GM12878 (cell line): ENCODE data around the gene CNTNAP2. TPM values are rescaled to one million over a fixed set of nuclear protein-coding genes. Genes with fewer than 3 reads are reported as not detected.

Experiments
- ATAC-seq: fragments of 200-7000 bp; cut with Tn5 transposase; 3 replicates; pipeline ENCODE4 v1.9.1; 2020; ENCODE audit warnings: mild to moderate bottlenecking, moderate library complexity
- BruUV-seq: library from RNA; stranded (reverse); fragments of 400-500 nt; replicated peaks from 2 replicates; lab custom pipeline; 2021; lab: Mats Ljungman, UMichigan
- CTCF ChIA-PET: fragments of 300-600 bp; sonication (Branson Sonifier 250); formaldehyde crosslinking; extraction: SDS; loops from one replicate; lab custom pipeline; 2021; ENCODE audit warnings: inconsistent platforms; lab: Yijun Ruan, JAX
- POLR2A ChIA-PET: fragments of 350-600 bp; formaldehyde crosslinking; extraction: SDS; loops from one replicate; lab custom pipeline; 2021; ENCODE audit warnings: inconsistent platforms; lab: Charles Lee
- RAD21 ChIA-PET: fragments of 300-600 bp; sonication (Branson Sonifier 250); formaldehyde crosslinking; loops from one replicate; lab custom pipeline; 2023; ENCODE audit warnings: antibody characterized with exemption; ENCODE audit not compliant: unreplicated experiment; lab: Charles Lee
- SMC1A ChIA-PET: fragments of 300-600 bp; sonication (Branson Sonifier 250); formaldehyde crosslinking; loops from one replicate; lab custom pipeline; 2023; ENCODE audit not compliant: unreplicated experiment, uncharacterized antibody; lab: Charles Lee
- DNase-seq: peaks from one replicate; pipeline ENCODE4 v3.0.0-alpha.2; 2011; ENCODE audit warnings: low read depth, low spot score
- FAIRE-seq: peaks from 3 replicates; lab custom pipeline; 2011; peaks lifted over from hg19 to GRCh38; lab: Jason Lieb, UNC
- H2AFZ ChIP-seq: 2 replicates; pipeline ENCODE4 v1.6.0; 2011; ENCODE audit warnings: low read depth, low read length, control low read depth; ENCODE audit not compliant: control insufficient read depth
- H3K27ac ChIP-seq: 2 replicates; pipeline ENCODE4 v1.5.1; 2011; ENCODE audit warnings: control low read depth; ENCODE audit not compliant: control insufficient read depth, insufficient read depth
- H3K27me3 ChIP-seq, 2 experiments: replicated peaks in 1 of 2; 2 replicates each; pipeline versions ENCODE4 v1.6.0 to v1.6.1; 2011; ENCODE audit warnings: low read length in 1 of 2; ENCODE audit not compliant: control insufficient read depth in 2 of 2, insufficient read depth in 2 of 2
- H3K36me3 ChIP-seq, 2 experiments: 2 replicates each; pipeline ENCODE4 v1.5.1; 2011; ENCODE audit warnings: low read length in 1 of 2; ENCODE audit not compliant: control insufficient read depth in 2 of 2, insufficient read depth in 2 of 2
- H3K4me1 ChIP-seq: 2 replicates; pipeline ENCODE4 v1.6.1; 2011; ENCODE audit warnings: mild to moderate bottlenecking, low read length, moderate library complexity, mixed read lengths; ENCODE audit not compliant: control insufficient read depth, insufficient read depth
- H3K4me2 ChIP-seq: 2 replicates; pipeline ENCODE4 v1.6.0; 2011; ENCODE audit warnings: control low read depth; ENCODE audit not compliant: control insufficient read depth, insufficient read depth
- H3K4me3 ChIP-seq: fragments of 200-600 bp; sonication (generic); 2 replicates; pipeline ENCODE4 v1.5.1; 2016
- H3K79me2 ChIP-seq: 2 replicates; pipeline ENCODE4 v1.6.0; 2011; ENCODE audit warnings: low read length; ENCODE audit not compliant: control insufficient read depth, insufficient read depth
- H3K9ac ChIP-seq: 2 replicates; pipeline ENCODE4 v1.8.0; 2011; ENCODE audit warnings: low read length, control low read depth, mixed read lengths; ENCODE audit not compliant: control insufficient read depth, insufficient read depth
- H3K9me3 ChIP-seq: replicated peaks from 3 replicates; pipeline ENCODE4 v1.5.1; 2011; ENCODE audit warnings: mild to moderate bottlenecking, low read length; ENCODE audit not compliant: control insufficient read depth, insufficient read depth
- H4K20me1 ChIP-seq: 2 replicates; pipeline ENCODE4 v1.6.0; 2011; ENCODE audit not compliant: control insufficient read depth, insufficient read depth
- CBFB ChIP-seq: IDR thresholded peaks from 2 replicates; pipeline ENCODE4 v1.6.1; 2016; ENCODE audit warnings: antibody characterized with exemption, low read depth
- EED ChIP-seq: sonication (generic); IDR thresholded peaks from 2 replicates; pipeline ENCODE4 v1.6.1; 2016; ENCODE audit warnings: antibody characterized with exemption, low read depth
- HDAC6 ChIP-seq: fragments of 200-600 bp; sonication (generic); IDR thresholded peaks from one replicate; pipeline ENCODE4 v1.8.0; 2017; ENCODE audit warnings: antibody characterized with exemption; ENCODE audit not compliant: unreplicated experiment
- HDGF ChIP-seq: fragments of 450-650 bp; IDR thresholded peaks from 2 replicates; pipeline ENCODE4 v1.6.1; 2016; ENCODE audit warnings: antibody characterized with exemption
- JUNB ChIP-seq: IDR thresholded peaks from 2 replicates; pipeline ENCODE4 v1.6.1; 2016; ENCODE audit warnings: antibody characterized with exemption, mild to moderate bottlenecking
- NRF1 ChIP-seq: conservative IDR thresholded peaks from 2 replicates; pipeline ENCODE4 v1.6.1; 2011; ENCODE audit warnings: mild to moderate bottlenecking, low read depth, low read length, improper control_type of control experiment
- PML ChIP-seq: IDR thresholded peaks from 2 replicates; pipeline ENCODE4 v1.6.1; 2012; ENCODE audit warnings: low read length, inconsistent platforms
- POLR2AphosphoS5 ChIP-seq: IDR thresholded peaks from 2 replicates; pipeline ENCODE4 v1.6.1; 2011; ENCODE audit warnings: mild to moderate bottlenecking, low read length, inconsistent platforms
- RAD51 ChIP-seq: fragments of 450-650 bp; IDR thresholded peaks from 2 replicates; pipeline ENCODE4 v1.6.1; 2016; ENCODE audit warnings: moderate library complexity, mild to moderate bottlenecking, inconsistent platforms
- SREBF2 ChIP-seq: IDR thresholded peaks from 2 replicates; pipeline ENCODE4 v1.6.1; 2012; ENCODE audit warnings: mild to moderate bottlenecking, low read length
- SRF ChIP-seq, 2 experiments: IDR thresholded peaks; 2 replicates each; pipeline ENCODE4 v1.6.1; 2011; ENCODE audit warnings: low read depth in 2 of 2, low read length in 2 of 2, mild to moderate bottlenecking in 1 of 2, moderate library complexity in 1 of 2
- SUZ12 ChIP-seq: fragments of 200-600 bp; sonication (generic); IDR thresholded peaks from one replicate; pipeline ENCODE4 v1.6.1; 2018; ENCODE audit warnings: antibody characterized with exemption, mild to moderate bottlenecking; ENCODE audit not compliant: unreplicated experiment
- ZSCAN29 ChIP-seq: fragments of 450-650 bp; IDR thresholded peaks from 2 replicates; pipeline ENCODE4 v1.6.1; 2017; ENCODE audit warnings: mild to moderate bottlenecking, moderate library complexity
- WGBS: methylation state at CpG from one replicate; pipeline ENCODE4 v1.1.6; 2016; ENCODE audit warnings: low lambda C conversion rate; ENCODE audit not compliant: insufficient replicate concordance, insufficient coverage; ENCODE audit errors: missing lambda C conversion rate; 5-methylcytosine and 5-hydroxymethylcytosine counted together
- in situ Hi-C: fragments of 300-500 bp; cut with MboI; formaldehyde crosslinking; loops from 9 replicates; pipeline ENCODE4 v1.14.3; 2018; ENCODE audit warnings: mixed read lengths
- intact Hi-C: fragments of 100-400 bp; cut with micrococcal nuclease; formaldehyde crosslinking; loops from one replicate; pipeline ENCODE4 v1.14.2; 2022; ENCODE audit not compliant: unreplicated experiment
- polyA plus RNA-seq, 11 experiments: library from polyadenylated mRNA; depleted of rRNA in 4 of 11; unstranded in 6 of 11; stranded (reverse) in 5 of 11; fragments of >200 nt; fragmentation: Nextera tagmentation in 4 of 11; fragmentation: Illumina TruSeq in 1 of 11; extraction: Ambion mirVana in 4 of 11; extraction: Trizol in 1 of 11; gene quantifications; 1 replicate in 1 of 11; 2 replicates in 10 of 11; pipeline versions ENCODE4 v1.2.1 to v1.2.3, GENCODE V29; 2011 to 2016; ENCODE audit warnings: inconsistent platforms in 2 of 11, missing spikeins in 2 of 11, low read depth in 1 of 11
- total RNA-seq, 4 experiments: library from RNA; depleted of rRNA in 3 of 4; stranded (reverse); fragments of >200 nt in 3 of 4; fragmentation: Illumina TruSeq in 1 of 4; extraction: Trizol in 1 of 4; gene quantifications; 2 replicates each; pipeline versions ENCODE4 v1.2.1 to v1.2.3, GENCODE V29; 2013 to 2021
- TF ChIP-seq, protein P1 (sequence below): fragments of 450-650 bp; formaldehyde crosslinking; IDR thresholded peaks from 2 replicates; pipeline ENCODE4 v1.5.0; 2022; ENCODE audit warnings: mild to moderate bottlenecking, missing genetic modification characterization
- TF ChIP-seq, protein P2 (sequence below): fragments of 150-350 bp; IDR thresholded peaks from 2 replicates; pipeline ENCODE4 v1.6.1; 2016; ENCODE audit warnings: low read depth, low read length
- TF ChIP-seq, protein P3 (sequence below): fragments of 450-650 bp; IDR thresholded peaks from 2 replicates; pipeline ENCODE4 v1.6.1; 2018; ENCODE audit warnings: mild to moderate bottlenecking, low read depth, moderate library complexity; ENCODE audit not compliant: partially characterized antibody

Gene CNTNAP2
- total and polyA plus RNA-seq, 10 of the 15 experiments (the other 5 are each of a cell fraction or from before 2014, with no cell fraction given), result 0.03 to 0.08 (median 0.03) TPM; not detected in 7

DNA sequence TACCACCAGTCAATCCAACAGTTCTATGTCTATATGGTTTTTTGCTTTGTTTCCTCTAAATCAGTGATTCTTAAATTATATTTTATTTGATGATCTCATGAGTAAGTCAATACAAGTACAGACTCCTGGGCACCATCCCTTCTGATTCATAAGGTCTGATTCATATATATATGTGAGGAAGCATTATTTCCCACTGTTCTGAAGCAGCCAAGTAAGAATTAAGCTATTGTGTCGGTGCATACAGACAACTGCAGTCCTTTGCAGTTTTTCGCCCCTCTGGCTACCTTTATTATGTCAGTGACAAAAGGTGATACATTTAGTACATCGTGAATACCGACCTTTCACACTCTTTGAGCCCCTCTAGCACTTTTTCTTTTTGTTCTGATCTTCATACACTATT is 1394.3 kb downstream of the CNTNAP2 start:
- POLR2A ChIA-PET, result no interaction called here
- Histone ChIP-seq H3K4me2 (no peak overlapping the region), H4K20me1 (no peaks in the 10 kb centered on the region), H3K27ac (no peak overlapping the region), H3K27me3 (no peaks in the 10 kb centered on the region), H2AFZ (no peak overlapping the region), H3K79me2 (no peaks in the 10 kb centered on the region), H3K9ac (no peak overlapping the region), H3K36me3 (no peaks in the 10 kb centered on the region), H3K9me3 (no peaks in the 10 kb centered on the region), H3K4me1 (no peaks in the 10 kb centered on the region), H3K4me3 (no peak overlapping the region)
- ATAC-seq (no peak), DNase-seq (no peak), FAIRE-seq (no peak)
- RAD21 ChIA-PET, result no interaction called here
- SMC1A ChIA-PET, result interaction anchor here (0.5 to 0.6 kb wide), 2 partner anchors 10 to 39 kb away, joined by 3 read pairs; no protein-coding TSS in a partner anchor
- CTCF ChIA-PET, result no interaction called here
- no TSS peak for BruUV-seq
- TF ChIP-seq CBFB (no peak), POLR2AphosphoS5 (no peak), HDAC6 (no peak), SUZ12 (no peak), RAD51 (no peak), HDGF (no peak), JUNB (no peak), EED (no peak), SREBF2 (no peak), NRF1 (no peak), SRF (IDR thresholded peaks at IDR 0.05; ENCODE audit: low read depth in 2 of 2, low read length in 2 of 2) (no peak), ZSCAN29 (no peak), PML (no peak)
- TF ChIP-seq, protein P1, sequence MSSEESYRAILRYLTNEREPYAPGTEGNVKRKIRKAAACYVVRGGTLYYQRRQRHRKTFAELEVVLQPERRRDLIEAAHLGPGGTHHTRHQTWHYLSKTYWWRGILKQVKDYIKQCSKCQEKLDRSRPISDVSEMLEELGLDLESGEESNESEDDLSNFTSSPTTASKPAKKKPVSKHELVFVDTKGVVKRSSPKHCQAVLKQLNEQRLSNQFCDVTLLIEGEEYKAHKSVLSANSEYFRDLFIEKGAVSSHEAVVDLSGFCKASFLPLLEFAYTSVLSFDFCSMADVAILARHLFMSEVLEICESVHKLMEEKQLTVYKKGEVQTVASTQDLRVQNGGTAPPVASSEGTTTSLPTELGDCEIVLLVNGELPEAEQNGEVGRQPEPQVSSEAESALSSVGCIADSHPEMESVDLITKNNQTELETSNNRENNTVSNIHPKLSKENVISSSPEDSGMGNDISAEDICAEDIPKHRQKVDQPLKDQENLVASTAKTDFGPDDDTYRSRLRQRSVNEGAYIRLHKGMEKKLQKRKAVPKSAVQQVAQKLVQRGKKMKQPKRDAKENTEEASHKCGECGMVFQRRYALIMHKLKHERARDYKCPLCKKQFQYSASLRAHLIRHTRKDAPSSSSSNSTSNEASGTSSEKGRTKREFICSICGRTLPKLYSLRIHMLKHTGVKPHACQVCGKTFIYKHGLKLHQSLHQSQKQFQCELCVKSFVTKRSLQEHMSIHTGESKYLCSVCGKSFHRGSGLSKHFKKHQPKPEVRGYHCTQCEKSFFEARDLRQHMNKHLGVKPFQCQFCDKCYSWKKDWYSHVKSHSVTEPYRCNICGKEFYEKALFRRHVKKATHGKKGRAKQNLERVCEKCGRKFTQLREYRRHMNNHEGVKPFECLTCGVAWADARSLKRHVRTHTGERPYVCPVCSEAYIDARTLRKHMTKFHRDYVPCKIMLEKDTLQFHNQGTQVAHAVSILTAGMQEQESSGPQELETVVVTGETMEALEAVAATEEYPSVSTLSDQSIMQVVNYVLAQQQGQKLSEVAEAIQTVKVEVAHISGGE (CRISPR knock-in tag), result no peak
- TF ChIP-seq, protein P2, sequence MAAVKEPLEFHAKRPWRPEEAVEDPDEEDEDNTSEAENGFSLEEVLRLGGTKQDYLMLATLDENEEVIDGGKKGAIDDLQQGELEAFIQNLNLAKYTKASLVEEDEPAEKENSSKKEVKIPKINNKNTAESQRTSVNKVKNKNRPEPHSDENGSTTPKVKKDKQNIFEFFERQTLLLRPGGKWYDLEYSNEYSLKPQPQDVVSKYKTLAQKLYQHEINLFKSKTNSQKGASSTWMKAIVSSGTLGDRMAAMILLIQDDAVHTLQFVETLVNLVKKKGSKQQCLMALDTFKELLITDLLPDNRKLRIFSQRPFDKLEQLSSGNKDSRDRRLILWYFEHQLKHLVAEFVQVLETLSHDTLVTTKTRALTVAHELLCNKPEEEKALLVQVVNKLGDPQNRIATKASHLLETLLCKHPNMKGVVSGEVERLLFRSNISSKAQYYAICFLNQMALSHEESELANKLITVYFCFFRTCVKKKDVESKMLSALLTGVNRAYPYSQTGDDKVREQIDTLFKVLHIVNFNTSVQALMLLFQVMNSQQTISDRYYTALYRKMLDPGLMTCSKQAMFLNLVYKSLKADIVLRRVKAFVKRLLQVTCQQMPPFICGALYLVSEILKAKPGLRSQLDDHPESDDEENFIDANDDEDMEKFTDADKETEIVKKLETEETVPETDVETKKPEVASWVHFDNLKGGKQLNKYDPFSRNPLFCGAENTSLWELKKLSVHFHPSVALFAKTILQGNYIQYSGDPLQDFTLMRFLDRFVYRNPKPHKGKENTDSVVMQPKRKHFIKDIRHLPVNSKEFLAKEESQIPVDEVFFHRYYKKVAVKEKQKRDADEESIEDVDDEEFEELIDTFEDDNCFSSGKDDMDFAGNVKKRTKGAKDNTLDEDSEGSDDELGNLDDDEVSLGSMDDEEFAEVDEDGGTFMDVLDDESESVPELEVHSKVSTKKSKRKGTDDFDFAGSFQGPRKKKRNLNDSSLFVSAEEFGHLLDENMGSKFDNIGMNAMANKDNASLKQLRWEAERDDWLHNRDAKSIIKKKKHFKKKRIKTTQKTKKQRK, result no peak
- TF ChIP-seq, protein P3, sequence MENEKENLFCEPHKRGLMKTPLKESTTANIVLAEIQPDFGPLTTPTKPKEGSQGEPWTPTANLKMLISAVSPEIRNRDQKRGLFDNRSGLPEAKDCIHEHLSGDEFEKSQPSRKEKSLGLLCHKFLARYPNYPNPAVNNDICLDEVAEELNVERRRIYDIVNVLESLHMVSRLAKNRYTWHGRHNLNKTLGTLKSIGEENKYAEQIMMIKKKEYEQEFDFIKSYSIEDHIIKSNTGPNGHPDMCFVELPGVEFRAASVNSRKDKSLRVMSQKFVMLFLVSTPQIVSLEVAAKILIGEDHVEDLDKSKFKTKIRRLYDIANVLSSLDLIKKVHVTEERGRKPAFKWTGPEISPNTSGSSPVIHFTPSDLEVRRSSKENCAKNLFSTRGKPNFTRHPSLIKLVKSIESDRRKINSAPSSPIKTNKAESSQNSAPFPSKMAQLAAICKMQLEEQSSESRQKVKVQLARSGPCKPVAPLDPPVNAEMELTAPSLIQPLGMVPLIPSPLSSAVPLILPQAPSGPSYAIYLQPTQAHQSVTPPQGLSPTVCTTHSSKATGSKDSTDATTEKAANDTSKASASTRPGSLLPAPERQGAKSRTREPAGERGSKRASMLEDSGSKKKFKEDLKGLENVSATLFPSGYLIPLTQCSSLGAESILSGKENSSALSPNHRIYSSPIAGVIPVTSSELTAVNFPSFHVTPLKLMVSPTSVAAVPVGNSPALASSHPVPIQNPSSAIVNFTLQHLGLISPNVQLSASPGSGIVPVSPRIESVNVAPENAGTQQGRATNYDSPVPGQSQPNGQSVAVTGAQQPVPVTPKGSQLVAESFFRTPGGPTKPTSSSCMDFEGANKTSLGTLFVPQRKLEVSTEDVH, result no peak
- intact Hi-C loops (no loop called here), in situ Hi-C loops (no loop called here)
- WGBS, result 2% methylated on average over 4 of the region's 4 CpGs
